Common myeloid progenitor, CD34-positive (primary cell): ENCODE results near the gene TYW1B.
A peak's percentile ranks its signal among the peaks of the same experiment; 100 is the strongest.
"Not testable (repeated sequence)": the region's sequence is repeated elsewhere in the genome, so short reads cannot be mapped to it uniquely, and the experiment has no call there.

Experiments used
- CTCF ChIA-PET: fragments of 350-600 bp; sonication (Branson Sonifier 250); formaldehyde crosslinking; loops from one replicate; lab custom pipeline; 2021; ENCODE audit warnings: antibody characterized with exemption; lab: Charles Lee
- POLR2A ChIA-PET: fragments of 350-600 bp; sonication (Branson Sonifier 250); formaldehyde crosslinking; loops from one replicate; lab custom pipeline; 2021; ENCODE audit warnings: antibody characterized with exemption; lab: Charles Lee
- DNase-seq, 3 donors: peaks; one replicate each; pipeline versions ENCODE4 v3.0.0 to v3.0.0-alpha.2; 2013
- H3K27ac ChIP-seq, 2 experiments: 1 replicate in 1 of 2; 2 replicates in 1 of 2; pipeline ENCODE4 v1.7.0; 2013; ENCODE audit warnings: inconsistent platforms in 2 of 2, low read length in 2 of 2, mild to moderate bottlenecking in 2 of 2, low read depth in 1 of 2, moderate library complexity in 1 of 2; ENCODE audit not compliant: severe bottlenecking in 2 of 2, insufficient read depth in 1 of 2, poor library complexity in 1 of 2
- H3K27me3 ChIP-seq, 5 experiments: replicated peaks in 2 of 5; 1 replicate in 3 of 5; 2 replicates in 2 of 5; pipeline versions ENCODE4 v1.6.1 to v1.7.0; 2013; ENCODE audit warnings: low read length in 4 of 5, mild to moderate bottlenecking in 2 of 5, moderate library complexity in 2 of 5, inconsistent platforms in 1 of 5; ENCODE audit not compliant: insufficient read depth in 5 of 5, control insufficient read depth in 4 of 5
- H3K36me3 ChIP-seq, 4 experiments: 1 replicate in 2 of 4; 2 replicates in 2 of 4; pipeline versions ENCODE4 v1.6.1 to v1.7.0; 2013; ENCODE audit warnings: low read length in 3 of 4, control low read depth in 1 of 4, mild to moderate bottlenecking in 1 of 4; ENCODE audit not compliant: control insufficient read depth in 4 of 4, insufficient read depth in 4 of 4
- H3K4me1 ChIP-seq, 4 experiments: 1 replicate in 3 of 4; 2 replicates in 1 of 4; pipeline versions ENCODE4 v1.6.1 to v1.7.1; 2013; ENCODE audit warnings: low read length in 3 of 4, mild to moderate bottlenecking in 3 of 4, control low read depth in 1 of 4, inconsistent platforms in 1 of 4, moderate library complexity in 1 of 4; ENCODE audit not compliant: control insufficient read depth in 4 of 4, insufficient read depth in 4 of 4; ENCODE audit errors: control extremely low read depth in 1 of 4
- H3K4me3 ChIP-seq, 7 experiments: 1 replicate in 4 of 7; 2 replicates in 3 of 7; pipeline versions ENCODE4 v1.5.1 to v1.7.0; 2013; ENCODE audit warnings: mild to moderate bottlenecking in 7 of 7, low read length in 6 of 7, moderate library complexity in 6 of 7, inconsistent platforms in 2 of 7, low read depth in 2 of 7, control low read depth in 1 of 7; ENCODE audit not compliant: insufficient read depth in 4 of 7, control insufficient read depth in 1 of 7; ENCODE audit errors: extremely low read depth in 1 of 7
- H3K9me3 ChIP-seq, 5 experiments: 1 replicate in 4 of 5; 2 replicates in 1 of 5; pipeline versions ENCODE4 v1.6.1 to v1.7.1; 2013; ENCODE audit warnings: low read length in 4 of 5, mild to moderate bottlenecking in 2 of 5, inconsistent platforms in 1 of 5, low read depth in 1 of 5, moderate library complexity in 1 of 5; ENCODE audit not compliant: control insufficient read depth in 4 of 5, insufficient read depth in 2 of 5; ENCODE audit errors: control extremely low read depth in 1 of 5
- WGBS: methylation state at CpG from one replicate; pipeline ENCODE4 v1.1.5; 2013; ENCODE audit not compliant: insufficient coverage; 5-methylcytosine and 5-hydroxymethylcytosine counted together

Gene TYW1B

GRCh38 chr7:72844146-72844545 is 16.1 kb upstream of the TYW1B start:
- DNase-seq, CTCF ChIA-PET, H3K4me3 ChIP-seq, POLR2A ChIA-PET, H3K36me3 ChIP-seq, H3K27ac ChIP-seq, H3K27me3 ChIP-seq, H3K4me1 ChIP-seq: not testable (repeated sequence)
- WGBS, result 95% methylated on average over 8 of the region's 15 CpGs
- peaks cover 0 to 12% (median 10%) of the 10 kb centered on the region in 5 experiments for H3K9me3 ChIP-seq

GRCh38 chr7:72843166-72843565 is 15.2 kb upstream of the TYW1B start:
- H3K4me1 ChIP-seq, DNase-seq, CTCF ChIA-PET, H3K36me3 ChIP-seq, H3K27ac ChIP-seq, H3K4me3 ChIP-seq, H3K27me3 ChIP-seq, POLR2A ChIA-PET: not testable (repeated sequence)
- H3K9me3 ChIP-seq, result peaks cover 0 to 12% (median 10%) of the 10 kb centered on the region in 5 experiments
- WGBS, result no CpG with 5 or more reads among the region's 4 CpGs

- H3K27me3 ChIP-seq, H3K27ac ChIP-seq, CTCF ChIA-PET, H3K36me3 ChIP-seq, H3K4me3 ChIP-seq, H3K4me1 ChIP-seq, POLR2A ChIA-PET: not testable (repeated sequence)
- peaks cover 0 to 12% (median 10%) of the 10 kb centered on the region in 5 experiments for H3K9me3 ChIP-seq
- 100% methylated on average over 2 of the region's 6 CpGs for WGBS
- peak in 2 of 3 donors; percentile 3 to 7 for DNase-seq
Observed at GRCh38 chr7:72840966-72841511, 13.0 kb upstream of the TYW1B start.

- DNase-seq, POLR2A ChIA-PET, H3K4me1 ChIP-seq, H3K4me3 ChIP-seq, H3K27me3 ChIP-seq, H3K27ac ChIP-seq: not testable (repeated sequence)
- CTCF ChIA-PET, result interaction anchor here (0.7 to 0.9 kb wide), 2 partner anchors 9 to 77 kb away, joined by 3 to 4 read pairs; no protein-coding TSS in a partner anchor
- H3K36me3 ChIP-seq, result peaks cover 0 to 20% (median 1%) of the 10 kb centered on the region in 4 experiments
- 89% methylated on average over 3 of the region's 6 CpGs for WGBS
- H3K9me3 ChIP-seq, result peaks cover 0 to 12% (median 10%) of the 10 kb centered on the region in 5 experiments
Observed at GRCh38 chr7:72838315-72838714, 10.3 kb upstream of the TYW1B start.

- H3K27ac ChIP-seq, H3K4me3 ChIP-seq, H3K27me3 ChIP-seq, DNase-seq, POLR2A ChIA-PET, H3K4me1 ChIP-seq: not testable (repeated sequence)
- peaks cover 0 to 12% (median 10%) of the 10 kb centered on the region in 5 experiments for H3K9me3 ChIP-seq
- 95% methylated on average over 3 of the region's 3 CpGs for WGBS
- CTCF ChIA-PET, result interaction anchor here (0.9 kb wide), 1 partner anchor 78 kb away, joined by 4 read pairs; no protein-coding TSS in a partner anchor
- H3K36me3 ChIP-seq, result peaks cover 0 to 29% (median 3%) of the 10 kb centered on the region in 4 experiments
Observed at GRCh38 chr7:72837291-72837690, 9.3 kb upstream of the TYW1B start.

- H3K27me3 ChIP-seq, H3K9me3 ChIP-seq, POLR2A ChIA-PET: not testable (repeated sequence)
- H3K4me3 ChIP-seq, result peak overlapping the region in 3 of 7 experiments; percentile 67 to 91 (median 88)
- CTCF ChIA-PET, result interaction anchor here (2.7 kb wide), 1 partner anchor 85 kb away, joined by 12 read pairs; no protein-coding TSS in a partner anchor
- whole genome bisulfite sequencing, result no CpG with 5 or more reads among the region's 5 CpGs
- DNase-seq, result peak in 1 of 3 donors; percentile 2
- peaks cover 0 to 23% (median 8%) of the 10 kb centered on the region in 4 experiments for H3K36me3 ChIP-seq
- H3K4me1 ChIP-seq, result peaks cover 0 to 14% (median under 1%) of the 10 kb centered on the region in 4 experiments
- peak overlapping the region in 1 of 2 experiments; percentile 90 for H3K27ac ChIP-seq
Observed at GRCh38 chr7:72830567-72830966, 2.6 kb upstream of the TYW1B start.

- ChIA-PET POLR2A (interaction anchor here (1.0 kb wide), 1 partner anchor 85 kb away, joined by 3 read pairs; no protein-coding TSS in a partner anchor), CTCF (interaction anchor here (0.9 to 2.7 kb wide), 2 partner anchors 8 to 85 kb away, joined by 3 to 12 read pairs; no protein-coding TSS in a partner anchor)
- under 1% methylated on average over 14 of the region's 29 CpGs for WGBS
- not testable (repeated sequence) for H3K9me3 ChIP-seq, H3K27me3 ChIP-seq
- peaks cover 0 to 14% (median under 1%) of the 10 kb centered on the region in 4 experiments for H3K4me1 ChIP-seq
- H3K4me3 ChIP-seq, result peak overlapping the region; percentile 67 to 91 (median 81)
- peak; percentile 63 to 93 (median 90) for DNase-seq
- H3K27ac ChIP-seq, result peak overlapping the region; percentile 68 to 90
- peaks cover 0 to 23% (median 8%) of the 10 kb centered on the region in 4 experiments for H3K36me3 ChIP-seq
Observed at GRCh38 chr7:72829687-72830354, 1.8 kb upstream of the TYW1B start.
